ENCODE data around the gene TBC1D26.

DNA sequence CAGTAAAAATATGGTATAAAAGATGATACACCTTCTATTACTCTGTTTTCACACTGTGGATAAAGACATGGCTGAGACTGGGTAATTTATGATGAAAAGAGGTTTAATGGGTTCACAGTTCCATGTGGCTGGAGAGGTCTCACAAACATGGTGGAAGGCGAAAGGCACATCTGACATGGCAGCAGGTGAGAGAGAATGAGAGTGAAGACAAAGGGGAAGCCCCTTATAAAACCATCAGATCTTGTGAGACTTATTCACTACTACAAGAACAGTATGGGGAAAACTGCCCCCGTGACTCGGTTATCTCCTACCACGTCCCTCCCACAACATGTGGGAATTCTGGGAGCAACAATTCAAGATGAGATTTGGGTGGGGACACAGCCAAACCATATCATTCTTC lies 45.6 kb downstream of the TBC1D26 start:
- TF ChIP-seq POLR2A (IDR thresholded peaks at IDR 0.05) (no peak), CTCF (IDR thresholded peaks at IDR 0.05) (no peak), POLR2AphosphoS5 (IDR thresholded peaks at IDR 0.05) (no peak)
